Hindlimb muscle (tissue), 1 donor: ENCODE data around the gene ITGB7. TPM values are rescaled to one million over a fixed set of nuclear protein-coding genes. Genes with fewer than 3 reads are reported as not detected.
"Not testable (repeated sequence)": the region's sequence is repeated elsewhere in the genome, so short reads cannot be mapped to it uniquely, and the experiment has no call there.

Source experiments
- DNase-seq: peaks from one replicate; pipeline ENCODE4 v3.0.0-alpha.2; 2013
- polyA plus RNA-seq: library from polyadenylated mRNA; unstranded; fragments of 120-200 nt; gene quantifications from one replicate; pipeline ENCODE4 v1.2.1, GENCODE V29; 2013; ENCODE audit not compliant: insufficient read length

Gene ITGB7
- polyA plus RNA-seq, 1 donor = 0.76 TPM

GRCh38 chr12:53195516-53196420 lies 11.3 kb downstream of the ITGB7 start:
- no peak for DNase-seq

GRCh38 chr12:53194973-53195372 lies 12.1 kb downstream of the ITGB7 start:
- no peak for DNase-seq

GRCh38 chr12:53193985-53194716 lies 12.9 kb downstream of the ITGB7 start:
- no peak for DNase-seq

GRCh38 chr12:53193040-53193439 lies 14.0 kb downstream of the ITGB7 start:
- DNase-seq = no peak

- no peak for DNase-seq
Observed at GRCh38 chr12:53192531-53193021, 14.5 kb downstream of the ITGB7 start.

GRCh38 chr12:53191885-53192530 lies 15.0 kb downstream of the ITGB7 start:
- DNase-seq = no peak

- DNase-seq = no peak
Observed at GRCh38 chr12:53191096-53191884, 15.8 kb downstream of the ITGB7 start.

- DNase-seq = peak; percentile 32
Observed at GRCh38 chr12:53190108-53190729, 16.8 kb downstream of the ITGB7 start.

- no peak for DNase-seq
Observed at GRCh38 chr12:53187145-53187899, 19.7 kb downstream of the ITGB7 start.

GRCh38 chr12:53186745-53187144 lies 20.3 kb downstream of the ITGB7 start:
- no peak for DNase-seq

GRCh38 chr12:53185582-53186153 lies 21.4 kb downstream of the ITGB7 start:
- no peak for DNase-seq

- no peak for DNase-seq
Observed at GRCh38 chr12:53184828-53185227, 22.2 kb downstream of the ITGB7 start.

- DNase-seq = no peak
Observed at GRCh38 chr12:53182903-53183302, 24.1 kb downstream of the ITGB7 start.

- DNase-seq = no peak
Observed at GRCh38 chr12:53181935-53182334, 25.1 kb downstream of the ITGB7 start.

- DNase-seq = peak; percentile 88
Observed at GRCh38 chr12:53180931-53181645, 26.0 kb downstream of the ITGB7 start.

- DNase-seq = peak; percentile 98
Observed at GRCh38 chr12:53180220-53180930, 26.7 kb downstream of the ITGB7 start, which contains the start of the genes CSAD and ZNF740. CSAD (minus strand) TSS chr12:53180925; CDS start chr12:53173470, 7,455 bp downstream. ZNF740 (plus strand) TSS chr12:53180722; CDS start chr12:53181984, 1,262 bp downstream.

- no peak for DNase-seq
Observed at GRCh38 chr12:53179687-53180219, 27.3 kb downstream of the ITGB7 start.

GRCh38 chr12:53178803-53179202 lies 28.2 kb downstream of the ITGB7 start:
- DNase-seq = not testable (repeated sequence)

GRCh38 chr12:53177447-53177846 lies 29.6 kb downstream of the ITGB7 start:
- DNase-seq = not testable (repeated sequence)
